Endothelial cell of umbilical vein (primary cell): ENCODE measurements around the gene ZC3H7A. TPM values are rescaled to one million over a fixed set of nuclear protein-coding genes. Genes with fewer than 3 reads are reported as not detected.

Source experiments
- BruUV-seq: library from RNA; stranded (reverse); fragments of 400-500 nt; replicated peaks from 2 replicates; lab custom pipeline; 2021; lab: Mats Ljungman, UMichigan
- CTCF ChIA-PET: fragments of 300-600, 350-600 bp; sonication (Branson Sonifier 250); formaldehyde crosslinking; loops from one replicate; lab custom pipeline; 2021; ENCODE audit warnings: antibody characterized with exemption, inconsistent platforms; lab: Charles Lee
- POLR2A ChIA-PET: fragments of 300-600, 350-600 bp; sonication (Branson Sonifier 250); formaldehyde crosslinking; loops from one replicate; lab custom pipeline; 2021; ENCODE audit warnings: antibody characterized with exemption, inconsistent platforms; lab: Charles Lee
- DNase-seq: peaks from one replicate; pipeline ENCODE4 v3.0.0-alpha.2; 2011; ENCODE audit warnings: low read depth, low spot score
- FAIRE-seq: peaks from 2 replicates; lab custom pipeline; 2011; peaks lifted over from hg19 to GRCh38; lab: Jason Lieb, UNC
- H2AFZ ChIP-seq: 2 replicates; pipeline ENCODE4 v1.6.0; 2012; ENCODE audit warnings: low read depth, low read length, control low read depth, inconsistent platforms
- H3K27ac ChIP-seq: 2 replicates; pipeline ENCODE4 v1.5.1; 2011; ENCODE audit warnings: low read depth, mild to moderate bottlenecking, control low read depth, low read length, moderate library complexity; ENCODE audit not compliant: insufficient read depth
- H3K27me3 ChIP-seq, 2 experiments: 2 replicates each; pipeline versions ENCODE4 v1.6.0 to v1.6.1; 2011; ENCODE audit warnings: low read length in 2 of 2, mixed read lengths in 1 of 2; ENCODE audit not compliant: control insufficient read depth in 2 of 2, insufficient read depth in 2 of 2
- H3K36me3 ChIP-seq, 2 experiments: 2 replicates in 1 of 2; 3 replicates in 1 of 2; pipeline ENCODE4 v1.5.1; 2011; ENCODE audit warnings: low read length in 2 of 2, mild to moderate bottlenecking in 1 of 2, moderate library complexity in 1 of 2; ENCODE audit not compliant: control insufficient read depth in 2 of 2, insufficient read depth in 2 of 2; ENCODE audit errors: extremely low read depth in 1 of 2
- H3K4me1 ChIP-seq: 3 replicates; pipeline ENCODE4 v1.5.1; 2011; ENCODE audit warnings: mild to moderate bottlenecking, low read length; ENCODE audit not compliant: control insufficient read depth, insufficient read depth; ENCODE audit errors: extremely low read depth
- H3K4me2 ChIP-seq: 2 replicates; pipeline ENCODE4 v1.6.1; 2011; ENCODE audit warnings: low read length, control low read depth, mixed read lengths; ENCODE audit not compliant: insufficient read depth
- H3K4me3 ChIP-seq, 3 experiments: fragments of 200-600 bp in 1 of 3; sonication (generic), shearing (Covaris generic) in 1 of 3; replicated peaks in 1 of 3; 2 replicates each; pipeline ENCODE4 v1.5.1; 2011 to 2016; ENCODE audit warnings: control low read depth in 3 of 3, low read length in 3 of 3, mild to moderate bottlenecking in 2 of 3, inconsistent platforms in 1 of 3, low read depth in 1 of 3, moderate library complexity in 1 of 3; ENCODE audit not compliant: insufficient read depth in 1 of 3
- H3K79me2 ChIP-seq: 2 replicates; pipeline ENCODE4 v1.6.0; 2012; ENCODE audit warnings: low read length, inconsistent platforms; ENCODE audit not compliant: control insufficient read depth, insufficient read depth
- H3K9ac ChIP-seq: replicated peaks from 2 replicates; pipeline ENCODE3; 2011; ENCODE audit warnings: low read length, control low read depth; ENCODE audit not compliant: insufficient read depth; ENCODE audit errors: extremely low read depth
- H3K9me1 ChIP-seq: replicated peaks from 3 replicates; pipeline ENCODE4 v1.6.0; 2011; ENCODE audit warnings: mild to moderate bottlenecking, low read length; ENCODE audit not compliant: control insufficient read depth, insufficient read depth; ENCODE audit errors: extremely low read depth
- H3K9me3 ChIP-seq: replicated peaks from 2 replicates; pipeline ENCODE4 v1.5.1; 2012; ENCODE audit warnings: low read length, inconsistent platforms; ENCODE audit not compliant: control insufficient read depth, insufficient read depth
- H4K20me1 ChIP-seq: replicated peaks from 2 replicates; pipeline ENCODE3; 2011; ENCODE audit warnings: mild to moderate bottlenecking, low read length; ENCODE audit not compliant: control insufficient read depth, insufficient read depth; ENCODE audit errors: extremely low read depth
- CTCF ChIP-seq, 2 donors: IDR thresholded peaks; 1 replicate in 1 of 2; 2 replicates in 1 of 2; pipeline ENCODE4 v1.5.1; 2011; ENCODE audit warnings: low read length in 2 of 2, mild to moderate bottlenecking in 2 of 2, moderate library complexity in 2 of 2, control low read depth in 1 of 2, inconsistent platforms in 1 of 2, low read depth in 1 of 2; ENCODE audit not compliant: insufficient read depth in 1 of 2; ENCODE audit errors: extremely low read depth in 1 of 2
- EZH2 ChIP-seq: IDR thresholded peaks from 2 replicates; pipeline ENCODE4 v1.6.1; 2012; ENCODE audit warnings: borderline replicate concordance, low read depth, mild to moderate bottlenecking, moderate library complexity, low read length, inconsistent platforms; ENCODE audit not compliant: severe bottlenecking
- FOS ChIP-seq: IDR thresholded peaks from 2 replicates; pipeline ENCODE4 v1.6.1; 2011; ENCODE audit warnings: mild to moderate bottlenecking, low read length, moderate library complexity, borderline replicate concordance; ENCODE audit not compliant: insufficient read depth
- GATA2 ChIP-seq: IDR thresholded peaks from 2 replicates; pipeline ENCODE4 v1.7.0; 2011; ENCODE audit warnings: low read depth, mild to moderate bottlenecking, moderate library complexity, mixed read lengths, low read length; ENCODE audit not compliant: insufficient read length, insufficient read depth
- JUN ChIP-seq: IDR thresholded peaks from 2 replicates; pipeline ENCODE4 v1.6.1; 2011; ENCODE audit warnings: borderline replicate concordance, low read depth; ENCODE audit not compliant: insufficient read length, insufficient read depth
- MAX ChIP-seq: IDR thresholded peaks from 2 replicates; pipeline ENCODE4 v1.6.1; 2011; ENCODE audit not compliant: insufficient read depth, insufficient read length
- MYC ChIP-seq: IDR thresholded peaks from one replicate; pipeline ENCODE4 v1.6.1; 2011; ENCODE audit warnings: mild to moderate bottlenecking, low read depth, low read length
- POLR2A ChIP-seq: IDR thresholded peaks from 2 replicates; pipeline ENCODE4 v1.6.1; 2012; ENCODE audit warnings: low read depth, mild to moderate bottlenecking, control low read depth, low read length
- POLR2AphosphoS5 ChIP-seq: IDR thresholded peaks from 2 replicates; pipeline ENCODE4 v1.6.1; 2012; ENCODE audit warnings: low read depth, mild to moderate bottlenecking, control low read depth, low read length, moderate library complexity; ENCODE audit not compliant: insufficient read depth
- dilution Hi-C: fragments of 300-500 bp; cut with MboI; formaldehyde crosslinking; loops from one replicate; pipeline ENCODE4 v1.15.0; 2019; ENCODE audit warnings: low sequenced_read_pairs; ENCODE audit not compliant: extremely low pct_ligation_motif_present
- intact Hi-C: fragments of 100-400 bp; cut with micrococcal nuclease; formaldehyde crosslinking; loops from one replicate; pipeline ENCODE4 v1.10.0; 2022
- polyA plus RNA-seq, 4 experiments: library from polyadenylated mRNA; depleted of rRNA in 3 of 4; stranded (reverse) in 3 of 4; unstranded in 1 of 4; fragments of >200 nt; gene quantifications; 2 replicates each; pipeline versions ENCODE4 v1.2.1 to v1.2.3, GENCODE V29; 2011 to 2012; ENCODE audit warnings: missing spikeins in 1 of 4
- total RNA-seq: library from RNA; stranded (reverse); gene quantifications from 2 replicates; pipeline ENCODE4 v1.2.3, GENCODE V29; 2021

ZC3H7A gene
- total and polyA plus RNA-seq, 2 donors (not counting 3 experiments of a cell fraction or from before 2014, with no cell fraction given): 44.1 to 78.0 TPM

- H3K27me3 ChIP-seq: no peaks in the 10 kb centered on the region
- BruUV-seq: no TSS peak
- no peaks in the 10 kb centered on the region for H3K36me3 ChIP-seq
- ChIA-PET POLR2A (no interaction called here), CTCF (no interaction called here)
- dilution Hi-C loops (no loop called here), intact Hi-C loops (no loop called here)
- peaks cover 14% of the 10 kb centered on the region for H3K4me1 ChIP-seq
- H3K9me3 ChIP-seq: no peaks in the 10 kb centered on the region
- H3K4me2 ChIP-seq: no peak overlapping the region
- H3K4me3 ChIP-seq: no peak overlapping the region
- no peak overlapping the region for H3K9ac ChIP-seq
- no peak for TF ChIP-seq MAX
- TF ChIP-seq JUN: no peak
- no peak for TF ChIP-seq FOS
- no peak for TF ChIP-seq MYC
- no peak for TF ChIP-seq CTCF (IDR thresholded peaks at IDR 0.05; ENCODE audit: extremely low read depth in 1 of 2, insufficient read depth in 1 of 2, low read depth in 1 of 2, low read length in 2 of 2)
- TF ChIP-seq POLR2AphosphoS5: no peak
- no peak for TF ChIP-seq GATA2
- TF ChIP-seq EZH2: no peak
- no peak for TF ChIP-seq POLR2A
- no peak for FAIRE-seq
- H3K9me1 ChIP-seq: no peaks in the 10 kb centered on the region
- H3K27ac ChIP-seq: no peak overlapping the region
- H4K20me1 ChIP-seq: no peaks in the 10 kb centered on the region
- H3K79me2 ChIP-seq: peaks cover 18% of the 10 kb centered on the region
- DNase-seq: no peak
- H2AFZ ChIP-seq: no peak overlapping the region
These were observed 4.5 kb upstream of the ZC3H7A start for GRCh38 chr16:11801481-11802021.
